Nucleus accumbens (tissue), 56 donors: ENCODE results near the gene TTYH2.
"Not testable (repeated sequence)": the region's sequence is repeated elsewhere in the genome, so short reads cannot be mapped to it uniquely, and the experiment has no call there.

Experiments
- DNase-seq, 56 donors: peaks; one replicate each; lab custom pipeline; 2025; lab: John Stamatoyannopoulos, UW

Gene TTYH2

DNA sequence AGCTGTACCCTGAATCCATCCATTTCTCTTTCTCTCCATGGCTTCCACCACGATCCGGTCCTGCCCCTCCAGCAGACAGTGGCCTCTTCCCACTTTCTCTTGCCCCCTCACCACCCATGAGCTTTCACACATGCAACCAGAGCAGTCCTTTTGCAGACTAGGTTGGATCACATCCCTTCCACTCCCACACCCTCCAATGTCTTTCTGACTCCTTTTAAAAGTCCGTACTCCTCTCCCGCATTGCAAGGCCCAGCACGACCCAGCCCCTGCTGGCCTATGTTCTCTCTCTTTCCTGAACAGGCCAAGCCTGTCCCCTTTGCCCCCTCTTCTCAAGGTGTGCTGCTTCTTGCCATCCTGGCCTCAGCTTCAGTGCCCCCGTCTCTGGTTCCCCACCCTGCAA lies 38.2 kb downstream of the TTYH2 start:
- no peak for DNase-seq

DNA sequence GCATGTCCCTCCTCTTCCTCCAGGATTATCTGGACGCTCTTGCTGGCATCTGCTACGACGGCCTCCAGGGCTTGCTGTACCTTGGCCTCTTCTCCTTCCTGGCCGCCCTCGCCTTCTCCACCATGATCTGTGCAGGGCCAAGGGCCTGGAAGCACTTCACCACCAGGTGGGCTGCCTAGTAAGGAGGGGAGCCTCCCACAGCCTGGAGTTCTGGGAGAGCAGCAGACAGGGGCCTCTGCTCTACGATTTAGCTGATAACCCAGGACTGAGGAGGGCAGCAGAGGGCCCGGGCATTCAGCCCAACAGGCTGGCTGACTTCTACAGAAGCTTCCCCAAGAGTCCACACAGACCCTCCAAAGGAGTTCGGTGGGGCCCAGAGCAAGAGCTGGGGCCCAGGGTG lies 38.8 kb downstream of the TTYH2 start:
- no peak for DNase-seq

DNA sequence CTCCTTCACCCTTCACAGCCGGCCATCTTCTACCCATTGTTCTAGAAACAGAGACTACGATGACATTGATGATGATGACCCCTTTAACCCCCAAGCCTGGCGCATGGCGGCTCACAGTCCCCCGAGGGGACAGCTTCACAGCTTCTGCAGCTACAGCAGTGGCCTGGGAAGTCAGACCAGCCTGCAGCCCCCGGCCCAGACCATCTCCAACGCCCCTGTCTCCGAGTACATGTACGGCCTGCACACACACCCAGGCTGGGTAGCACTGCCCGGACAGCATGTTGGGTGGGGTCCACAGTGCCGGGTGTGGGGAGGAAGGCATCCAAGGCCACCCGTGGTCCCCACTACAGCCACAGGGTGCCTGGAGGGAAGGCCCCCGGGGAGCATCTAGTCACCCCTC lies 39.7 kb downstream of the TTYH2 start:
- DNase-seq, result no peak

DNA sequence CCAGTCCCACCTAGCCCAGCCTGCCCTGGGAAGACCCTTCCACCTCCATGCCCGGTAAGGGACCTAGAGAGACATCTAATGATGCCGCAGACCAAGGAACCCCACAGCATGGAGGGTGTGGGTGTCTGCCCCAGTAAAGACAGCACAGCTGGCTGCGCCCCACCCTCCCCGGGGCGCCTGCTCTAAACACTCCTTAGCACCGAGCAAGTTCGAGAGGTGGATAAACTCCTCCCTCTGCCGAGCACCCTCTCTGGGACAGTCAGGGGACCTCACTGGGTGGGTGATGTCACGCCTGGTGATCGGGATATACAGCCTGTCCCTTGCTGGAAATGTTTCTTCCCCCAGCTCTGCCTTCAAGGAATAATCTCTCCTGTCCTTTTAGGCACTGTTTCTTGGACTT lies 43.9 kb downstream of the TTYH2 start:
- DNase-seq, result no peak

DNA sequence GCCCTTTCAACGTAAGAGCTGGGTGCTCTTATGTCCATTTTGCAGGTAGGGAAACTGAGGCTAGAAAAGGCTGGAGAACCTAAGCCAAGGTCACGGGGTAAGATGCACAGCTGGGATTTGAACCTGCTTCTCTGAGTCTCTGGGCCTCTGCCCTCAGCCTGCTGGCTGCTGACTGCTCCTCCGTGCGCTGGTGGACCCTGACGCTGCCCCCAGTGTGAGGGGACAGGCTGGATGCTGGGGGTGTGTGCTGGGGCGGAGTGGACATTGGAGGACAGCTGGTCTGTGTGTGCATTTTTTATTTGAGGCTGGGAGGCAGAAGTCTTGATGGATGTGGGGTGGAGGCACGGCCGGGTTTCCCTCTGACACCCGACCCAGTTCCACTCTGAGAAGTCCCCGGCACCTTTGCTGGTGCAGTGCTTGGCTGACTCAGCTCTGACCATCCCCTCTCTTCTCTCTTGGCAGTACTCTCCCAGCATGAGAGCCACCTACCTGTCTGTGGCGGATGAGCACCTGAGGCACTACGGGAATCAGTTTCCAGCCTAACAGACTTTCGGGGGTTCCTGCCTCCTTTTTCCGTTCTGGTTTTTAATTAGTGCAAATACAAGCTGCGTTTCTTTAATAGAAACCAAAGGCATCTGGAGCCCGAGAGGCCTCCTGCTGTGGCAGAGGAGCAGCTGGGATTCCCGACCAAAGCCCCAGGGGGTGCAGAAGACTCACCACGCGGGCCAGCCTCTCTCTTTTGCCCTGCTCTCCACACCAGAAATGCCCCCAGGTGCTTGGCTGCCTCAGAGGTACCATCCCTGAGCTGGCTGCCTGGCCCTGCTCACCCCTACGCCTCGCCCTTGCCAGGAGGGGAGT lies 46.5 kb downstream of the TTYH2 start:
- no peak for DNase-seq

DNA sequence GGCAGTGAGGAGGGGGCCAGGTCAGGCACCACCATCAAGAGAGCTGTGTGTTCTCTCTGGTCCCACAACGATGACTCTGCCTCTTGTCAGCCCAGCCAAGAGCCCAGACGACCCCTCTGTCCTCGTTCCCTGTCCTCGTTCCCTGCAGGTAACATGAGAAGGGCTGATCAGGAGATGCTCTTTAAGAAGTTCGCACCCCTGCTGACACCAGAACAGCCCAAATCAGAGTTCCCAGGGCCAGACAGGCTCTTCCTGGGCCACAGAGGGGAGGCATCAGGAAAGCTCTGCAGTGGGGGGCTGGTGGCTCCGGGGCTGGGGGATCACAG lies 47.1 kb downstream of the TTYH2 start:
- no peak for DNase-seq

DNA sequence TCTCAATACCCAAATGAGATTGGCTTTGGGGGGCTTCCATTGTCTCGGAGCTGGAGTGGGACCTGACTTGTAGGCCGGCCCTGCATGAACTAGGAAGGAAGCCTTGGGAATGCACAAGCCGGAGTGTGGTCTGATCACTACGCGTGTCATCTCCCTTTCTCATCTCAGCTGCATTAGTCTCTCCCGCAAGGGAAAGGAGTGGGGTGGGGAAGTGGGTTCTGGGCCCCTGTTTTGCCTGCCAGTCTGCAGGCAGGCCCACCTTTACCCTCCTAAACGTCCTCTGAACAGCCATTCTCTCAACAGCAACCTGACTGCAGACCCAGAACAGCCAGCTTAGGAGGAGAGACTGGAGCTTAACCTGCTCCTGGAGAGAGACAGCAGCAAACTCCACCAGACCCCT lies 49.2 kb downstream of the TTYH2 start:
- DNase-seq, result no peak

DNA sequence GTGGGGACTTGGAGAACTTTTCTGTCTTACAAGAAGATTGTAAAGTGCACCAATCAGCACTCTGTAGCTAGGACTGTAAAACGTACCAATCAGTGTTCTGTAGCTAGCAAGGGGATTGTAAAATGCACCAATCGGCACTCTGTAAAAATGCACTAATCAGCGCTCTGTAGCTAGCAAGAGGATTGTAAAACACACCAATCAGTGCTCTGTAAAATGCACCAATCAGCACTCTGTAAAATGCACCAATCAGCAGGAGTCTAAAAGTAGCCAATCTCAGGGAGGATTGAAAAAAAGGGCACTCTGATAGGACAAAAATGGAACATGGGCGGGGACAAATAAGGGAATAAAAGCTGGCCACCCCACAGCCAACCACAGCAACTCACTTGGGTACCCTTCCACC lies 53.7 kb downstream of the TTYH2 start:
- DNase-seq, result not testable (repeated sequence)

DNA sequence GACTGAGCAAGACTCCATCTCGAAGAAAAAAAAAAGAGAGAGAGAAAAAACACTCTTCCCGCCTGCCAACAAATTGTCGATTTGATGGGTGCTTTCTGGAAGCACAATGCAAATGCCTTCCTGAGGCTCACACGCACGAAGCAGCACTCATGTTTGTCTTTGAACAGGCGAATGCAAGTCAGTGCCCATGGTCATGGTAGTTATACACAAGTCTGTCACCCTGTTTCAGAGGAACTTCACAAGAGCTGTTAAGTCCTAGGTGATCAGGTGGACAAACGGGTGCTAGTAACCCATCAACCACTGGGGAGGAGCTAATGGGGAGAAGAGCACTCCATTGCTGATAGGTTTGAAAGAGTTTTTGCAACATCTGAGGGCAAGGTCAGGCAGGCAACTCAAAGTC lies 54.2 kb downstream of the TTYH2 start:
- no peak for DNase-seq

DNA sequence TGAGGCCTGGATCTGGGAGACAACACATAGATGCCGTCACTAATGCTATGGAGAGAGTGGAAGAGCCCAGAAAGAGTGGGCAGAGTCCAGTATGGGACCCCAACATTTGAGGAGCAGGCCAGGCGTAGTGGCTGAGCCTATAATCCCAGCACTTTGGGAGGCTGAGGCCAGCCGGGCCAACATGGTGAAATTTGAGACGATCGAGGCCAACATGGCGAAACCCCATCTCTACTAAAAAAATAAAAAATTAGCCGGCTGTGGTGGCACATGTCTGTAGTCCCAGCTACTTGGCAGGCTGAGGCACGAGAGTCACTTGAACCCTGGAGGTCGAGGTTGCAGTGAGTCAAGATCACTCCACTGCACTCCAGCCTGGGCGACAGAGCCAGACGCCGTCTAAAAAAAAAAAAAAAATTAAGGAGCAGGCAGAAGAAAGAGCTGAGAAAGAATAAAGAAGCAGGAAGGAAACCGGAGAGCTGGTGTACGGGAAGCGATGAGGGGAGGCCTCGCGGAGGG lies 54.7 kb downstream of the TTYH2 start:
- DNase-seq, result no peak

DNA sequence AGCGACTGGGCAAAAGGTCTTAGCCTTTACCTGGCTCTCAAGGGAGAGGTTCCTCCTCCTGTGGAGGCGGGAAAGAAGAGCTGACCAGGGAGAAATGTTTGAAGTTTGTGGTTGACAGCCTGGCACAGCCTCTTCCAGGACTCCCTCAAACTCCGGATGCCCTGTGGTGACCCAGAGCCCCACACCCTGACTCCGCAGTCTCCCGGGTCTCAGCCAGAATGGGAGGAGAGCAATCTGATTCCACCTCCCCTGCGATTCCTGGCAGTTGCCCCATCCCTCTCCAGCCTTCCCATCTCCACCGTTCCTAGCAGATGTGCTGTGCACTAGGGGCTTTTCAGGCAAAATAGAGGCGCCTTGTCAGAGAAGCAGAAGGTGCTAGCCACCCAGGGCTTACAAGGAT lies 55.2 kb downstream of the TTYH2 start:
- no peak for DNase-seq

DNA sequence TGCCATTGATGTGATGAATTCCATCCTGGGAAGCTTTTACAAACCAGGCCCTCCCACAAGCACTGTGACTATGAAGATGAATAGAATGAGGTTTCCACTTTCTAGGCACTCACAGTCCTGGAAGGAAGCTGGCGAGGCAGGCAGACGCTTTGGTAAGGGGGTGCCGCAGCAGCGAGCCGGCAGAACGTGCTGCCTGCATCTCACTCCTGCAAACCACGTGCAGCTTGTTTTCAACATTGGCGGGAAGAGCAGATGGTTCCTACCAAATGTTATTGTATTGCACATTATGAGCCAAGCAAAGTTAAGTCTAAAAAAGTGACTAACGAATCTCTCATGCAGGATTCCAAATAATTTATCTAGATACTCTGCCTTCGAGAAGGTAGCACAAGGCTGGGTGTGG lies 57.0 kb downstream of the TTYH2 start:
- DNase-seq, result no peak

DNA sequence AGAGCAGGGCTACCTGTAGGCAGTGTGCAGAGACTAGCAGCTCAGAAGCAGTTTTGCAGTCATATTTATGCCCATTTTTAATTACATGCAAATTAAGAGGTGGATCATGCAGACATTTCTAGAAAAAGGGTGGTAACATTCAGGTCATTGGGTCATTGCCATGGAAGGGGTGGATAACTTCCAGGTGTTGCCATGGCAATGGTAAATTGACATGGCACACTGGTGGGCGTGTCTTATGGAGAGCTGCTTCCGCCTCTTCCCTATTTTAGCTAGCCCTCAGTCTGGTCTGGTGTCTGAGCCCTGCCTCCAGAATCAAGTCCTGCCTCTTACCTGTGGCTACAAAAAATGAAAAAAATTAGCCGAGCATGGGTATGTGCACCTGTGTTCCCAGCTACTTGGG lies 57.9 kb downstream of the TTYH2 start:
- peak in 1 of 56 donors; percentile 17 for DNase-seq

DNA sequence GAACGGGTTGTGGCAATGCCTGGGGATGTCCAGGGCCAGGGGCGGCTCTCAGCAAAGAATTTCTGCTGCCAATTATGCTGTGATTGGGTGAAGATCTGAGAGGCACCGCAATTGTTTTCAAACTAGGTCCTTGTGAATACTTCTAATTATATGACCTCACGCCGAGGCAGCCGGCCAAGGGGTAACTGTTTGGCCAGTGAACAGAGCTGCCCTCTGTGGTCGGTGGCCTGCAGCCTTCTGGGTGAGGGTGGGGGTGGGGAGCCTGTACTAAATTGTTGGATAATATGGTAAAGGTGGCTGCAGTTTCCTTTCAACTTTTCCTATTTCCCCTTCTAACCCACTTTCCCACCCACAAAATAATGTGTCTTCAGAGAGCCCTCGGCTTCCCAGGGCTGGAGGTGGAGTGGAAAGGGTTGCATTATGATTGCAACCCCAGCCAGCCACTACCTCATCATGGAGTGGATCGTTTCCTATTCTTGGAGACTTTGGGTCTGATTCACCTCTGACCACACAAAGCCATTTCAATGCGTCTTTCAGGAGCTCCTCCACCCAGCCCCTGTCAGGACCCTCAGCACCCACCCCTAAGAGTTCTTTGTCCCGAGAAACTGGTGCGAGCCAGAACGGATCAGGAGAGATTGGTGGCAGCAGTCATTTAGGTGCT lies 58.7 kb downstream of the TTYH2 start:
- peak in 53 of 56 donors; percentile 32 to 93 (median 81) for DNase-seq

DNA sequence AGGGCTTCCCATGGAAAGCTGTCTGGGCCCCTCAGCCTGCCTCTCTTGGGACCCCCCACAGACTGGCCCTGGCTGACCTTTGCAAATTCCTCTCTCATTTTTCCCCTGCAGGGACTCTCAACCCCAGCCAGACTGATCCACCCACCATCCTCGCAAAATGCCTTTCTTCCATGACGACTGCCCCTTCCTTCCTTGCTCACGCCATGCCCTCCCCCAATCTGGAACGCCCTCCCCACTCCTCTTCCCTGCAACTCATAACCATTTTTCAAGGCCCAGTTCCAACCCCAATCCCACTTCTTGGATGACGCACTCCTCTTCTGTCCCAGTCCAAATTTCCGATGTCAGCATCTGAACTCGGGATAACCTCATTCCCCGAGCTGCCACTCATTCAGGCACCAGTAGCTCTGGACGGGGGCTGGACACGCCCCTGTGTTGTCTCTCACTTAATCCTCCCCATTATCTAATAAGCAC lies 59.4 kb downstream of the TTYH2 start:
- no peak for DNase-seq

DNA sequence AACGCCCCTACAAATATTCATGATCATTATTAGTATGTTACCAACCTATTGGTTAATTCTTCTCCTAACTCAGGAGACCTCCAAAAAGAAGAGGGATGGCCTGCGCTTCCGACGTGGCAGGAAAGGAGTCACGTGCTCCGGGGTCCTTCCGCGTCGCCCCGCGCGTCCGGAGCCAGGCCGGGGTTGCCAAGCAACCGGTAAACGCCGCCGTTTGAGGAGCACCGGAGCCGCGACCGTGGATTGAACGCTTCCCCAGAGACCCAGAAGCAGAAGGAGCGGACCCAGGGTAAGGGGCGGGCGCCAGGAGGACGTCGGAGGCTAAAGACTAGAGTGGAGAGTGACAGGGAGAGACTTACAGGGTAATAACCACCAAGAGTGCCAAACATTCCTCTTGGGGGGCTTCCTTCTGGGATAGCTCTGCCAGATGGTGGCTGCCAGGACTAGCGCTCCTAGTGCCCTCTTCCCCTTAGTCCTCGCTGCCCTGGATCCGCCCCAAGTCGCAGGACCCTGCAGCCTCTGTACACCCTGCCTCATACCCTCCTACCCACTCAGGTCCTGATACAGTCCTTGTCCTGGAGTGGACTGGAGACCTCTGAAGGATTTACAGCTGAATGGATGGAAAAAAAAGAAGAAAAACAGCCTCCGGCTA lies 60.8 kb downstream of the TTYH2 start, which contains the start of gene DNAI2:
Gene DNAI2, plus strand, starts transcription at position 175 of the 649 bp plus-strand sequence. CDS start 7,584 bp downstream, outside the sequence.
- DNase-seq, result peak in 7 of 56 donors; percentile 19 to 41 (median 28)

DNA sequence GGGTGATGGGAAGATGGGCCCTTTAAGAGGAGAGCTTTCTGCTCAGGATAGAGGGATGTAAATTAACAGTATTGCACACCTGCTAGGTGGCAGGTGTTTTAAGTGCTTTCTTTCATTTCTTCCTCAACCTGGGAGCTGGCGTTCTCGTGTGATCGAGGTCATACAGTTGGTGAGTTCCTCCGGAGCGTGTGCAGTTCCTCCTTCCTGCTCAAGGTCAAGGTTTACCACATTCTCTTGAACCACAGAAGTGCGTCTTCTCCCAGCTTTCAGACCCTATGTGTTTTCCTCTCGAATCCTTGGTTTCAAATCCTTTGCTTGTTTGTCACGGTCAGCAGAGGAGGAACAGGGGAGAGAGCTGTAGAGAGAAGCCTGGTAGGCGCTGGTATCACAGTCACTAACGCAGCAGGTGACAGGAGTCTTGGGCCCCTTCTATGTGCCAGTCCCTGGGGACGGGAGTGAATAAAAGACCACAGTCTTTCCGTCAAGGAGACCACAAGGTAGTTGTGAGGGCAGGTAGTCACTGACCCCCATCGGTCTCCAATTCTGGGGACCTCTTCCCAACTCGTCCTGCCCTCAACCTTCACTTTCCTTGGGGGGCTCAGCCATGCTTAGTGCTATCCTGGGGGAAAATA lies 61.5 kb downstream of the TTYH2 start:
- no peak for DNase-seq

DNA sequence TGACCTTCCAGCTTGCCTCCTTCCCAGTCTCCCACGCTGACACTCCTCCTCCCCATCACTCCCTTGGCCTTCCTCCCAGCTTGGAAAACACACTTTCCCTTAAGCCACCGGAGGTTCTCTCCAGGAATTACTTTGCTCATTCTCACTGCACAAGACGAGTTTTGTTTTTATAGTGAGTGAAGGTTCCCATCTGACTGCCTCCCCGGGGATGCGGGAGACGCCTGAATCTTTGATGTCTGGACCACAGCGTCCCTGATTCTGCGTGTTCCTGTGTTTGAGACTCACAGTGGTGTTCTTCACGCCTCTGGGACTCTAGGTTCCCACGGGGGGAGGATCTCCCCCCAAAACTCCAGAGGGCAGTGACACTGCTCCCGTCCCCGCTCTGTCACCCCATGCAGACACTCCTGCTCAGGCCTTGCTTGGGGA lies 62.7 kb downstream of the TTYH2 start:
- peak in 33 of 56 donors; percentile 21 to 77 (median 55) for DNase-seq

DNA sequence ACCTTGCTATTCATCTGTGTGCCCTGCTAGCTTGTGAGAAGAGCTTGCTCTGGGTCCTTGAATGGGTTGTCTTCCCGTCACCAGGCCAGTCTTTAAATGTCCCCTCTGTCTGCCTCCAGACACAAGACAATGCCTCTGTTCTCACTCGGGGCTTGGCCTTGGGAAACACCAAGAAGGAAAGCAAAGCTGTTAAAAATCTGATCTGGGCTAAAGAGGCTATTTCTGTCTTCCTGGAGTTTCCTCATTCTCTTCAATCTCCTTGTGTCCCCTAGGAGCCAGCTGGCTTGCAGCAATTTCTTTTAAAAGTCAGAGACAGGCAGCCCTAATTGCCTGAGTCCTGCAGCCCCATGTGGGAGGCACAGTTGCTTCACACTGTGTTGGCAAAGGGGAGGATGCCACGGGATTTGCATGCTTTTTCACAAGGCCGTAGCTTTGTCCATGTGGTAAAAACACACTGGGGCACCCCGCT lies 63.2 kb downstream of the TTYH2 start:
- peak in 47 of 56 donors; percentile 29 to 86 (median 63) for DNase-seq

DNA sequence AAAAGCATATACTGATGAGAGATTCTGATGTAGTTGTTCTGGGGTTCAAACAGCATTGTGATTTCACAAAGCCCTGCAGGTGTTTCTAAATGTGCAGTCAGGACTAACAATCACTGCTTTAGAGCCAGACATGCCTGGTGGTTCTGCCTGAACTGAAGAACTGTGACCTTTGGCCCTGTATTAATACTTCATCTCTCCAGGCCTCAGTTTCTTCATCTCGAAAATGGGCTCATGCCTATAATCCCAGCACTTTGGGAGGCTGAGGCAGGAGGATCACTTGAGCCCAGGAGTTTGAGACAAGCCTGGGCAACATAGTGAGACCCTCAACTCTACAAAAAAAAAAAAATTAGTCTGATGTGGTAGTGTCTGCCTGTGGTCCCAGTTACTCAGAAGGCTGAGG lies 64.6 kb downstream of the TTYH2 start:
- DNase-seq, result no peak
